WTC11 (cell line): ENCODE data around the gene RNASE4. TPM values are rescaled to one million over a fixed set of nuclear protein-coding genes. Genes with fewer than 3 reads are reported as not detected.

Experiments used
- ATAC-seq: fragments of 200-7000 bp; cut with Tn5 transposase; 2 replicates; pipeline ENCODE4 v1.10.0; 2021; ENCODE audit warnings: mild to moderate bottlenecking, moderate library complexity
- CTCF ChIA-PET: fragments of 300-600 bp; sonication (Branson Sonifier 250); formaldehyde crosslinking; loops from one replicate; lab custom pipeline; 2021; ENCODE audit warnings: antibody characterized with exemption; lab: Charles Lee
- POLR2A ChIA-PET: fragments of 350-600 bp; sonication (Branson Sonifier 250); formaldehyde crosslinking; loops from one replicate; lab custom pipeline; 2021; ENCODE audit warnings: antibody characterized with exemption; lab: Charles Lee
- DNase-seq: peaks from one replicate; pipeline ENCODE4 v3.0.0; 2021; ENCODE audit warnings: low spot score
- H3K27ac Mint-ChIP-seq: 2 replicates; pipeline ENCODE4 v1.8.0; 2021; ENCODE audit warnings: mixed read lengths
- H3K27me3 Mint-ChIP-seq: 2 replicates; pipeline ENCODE4 v1.8.0; 2021; ENCODE audit warnings: low read depth, mild to moderate bottlenecking, moderate library complexity, mixed read lengths
- H3K36me3 Mint-ChIP-seq: 2 replicates; pipeline ENCODE4 v1.8.0; 2021; ENCODE audit warnings: mixed read lengths
- H3K4me1 Mint-ChIP-seq: 2 replicates; pipeline ENCODE4 v1.8.0; 2022; ENCODE audit warnings: mixed read lengths
- H3K4me3 Mint-ChIP-seq: 2 replicates; pipeline ENCODE4 v1.8.0; 2021; ENCODE audit warnings: mild to moderate bottlenecking, moderate library complexity, mixed read lengths
- H3K9me3 Mint-ChIP-seq: 2 replicates; pipeline ENCODE4 v1.8.0; 2021; ENCODE audit warnings: mixed read lengths
- AR ChIP-seq: fragments of 250-450 bp; sonication (Bioruptor Pico); IDR thresholded peaks from 2 replicates; pipeline ENCODE4 v1.9.0; 2021; ENCODE audit warnings: mild to moderate bottlenecking
- ATF1 ChIP-seq: sonication (generic); formaldehyde crosslinking; IDR thresholded peaks from 2 replicates; pipeline ENCODE4 v1.8.1; 2023; ENCODE audit warnings: mild to moderate bottlenecking, moderate library complexity, missing genetic modification reagents
- ATF2 ChIP-seq: sonication (generic); formaldehyde crosslinking; IDR thresholded peaks from 2 replicates; pipeline ENCODE4 v1.8.1; 2022; ENCODE audit warnings: low read depth, missing genetic modification reagents, borderline replicate concordance
- ATF6 ChIP-seq: sonication (generic); formaldehyde crosslinking; IDR thresholded peaks from 2 replicates; pipeline ENCODE4 v1.8.1; 2023; ENCODE audit warnings: mild to moderate bottlenecking, missing genetic modification reagents
- CREM ChIP-seq: sonication (generic); formaldehyde crosslinking; IDR thresholded peaks from 2 replicates; pipeline ENCODE4 v1.8.1; 2022; ENCODE audit warnings: mild to moderate bottlenecking, missing genetic modification reagents, moderate library complexity
- ELF4 ChIP-seq: sonication (generic); formaldehyde crosslinking; IDR thresholded peaks from 2 replicates; pipeline ENCODE4 v1.8.1; 2022; ENCODE audit warnings: low read depth, mild to moderate bottlenecking, moderate library complexity, missing genetic modification reagents
- ESRRA ChIP-seq: sonication (generic); formaldehyde crosslinking; IDR thresholded peaks from 2 replicates; pipeline ENCODE4 v1.8.1; 2022; ENCODE audit warnings: mild to moderate bottlenecking, missing genetic modification reagents, borderline replicate concordance
- ETV6 ChIP-seq: sonication (generic); formaldehyde crosslinking; IDR thresholded peaks from 2 replicates; pipeline ENCODE4 v1.8.1; 2022; ENCODE audit warnings: mild to moderate bottlenecking, missing genetic modification reagents
- FOXK1 ChIP-seq: sonication (generic); formaldehyde crosslinking; IDR thresholded peaks from 2 replicates; pipeline ENCODE4 v1.8.0; 2022; ENCODE audit warnings: mild to moderate bottlenecking, moderate library complexity, missing genetic modification reagents
- FOXP1 ChIP-seq: sonication (generic); formaldehyde crosslinking; IDR thresholded peaks from 2 replicates; pipeline ENCODE4 v1.8.0; 2022; ENCODE audit warnings: missing genetic modification reagents, mild to moderate bottlenecking, moderate library complexity, borderline replicate concordance
- GRHL2 ChIP-seq: fragments of 250-450 bp; sonication (Bioruptor Pico); IDR thresholded peaks from 2 replicates; pipeline ENCODE4 v1.8.0; 2022; ENCODE audit warnings: mild to moderate bottlenecking, moderate library complexity; ENCODE audit not compliant: insufficient replicate concordance, severe bottlenecking
- HMGA2 ChIP-seq: fragments of 250-450 bp; sonication (Bioruptor Pico); IDR thresholded peaks from 2 replicates; pipeline ENCODE4 v1.4.0; 2021; ENCODE audit warnings: mild to moderate bottlenecking, moderate library complexity
- HMGXB4 ChIP-seq: sonication (generic); formaldehyde crosslinking; IDR thresholded peaks from 2 replicates; pipeline ENCODE4 v1.8.1; 2023; ENCODE audit warnings: mild to moderate bottlenecking, moderate library complexity, missing genetic modification reagents
- RELA ChIP-seq: sonication (generic); formaldehyde crosslinking; IDR thresholded peaks from 2 replicates; pipeline ENCODE4 v1.8.1; 2022; ENCODE audit warnings: missing genetic modification reagents, mild to moderate bottlenecking, borderline replicate concordance
- USF1 ChIP-seq: sonication (generic); formaldehyde crosslinking; IDR thresholded peaks from 2 replicates; pipeline ENCODE4 v1.8.0; 2022; ENCODE audit warnings: mild to moderate bottlenecking, missing genetic modification reagents
- ZBTB21 ChIP-seq: sonication (generic); formaldehyde crosslinking; IDR thresholded peaks from 2 replicates; pipeline ENCODE4 v1.8.1; 2023; ENCODE audit warnings: mild to moderate bottlenecking, missing genetic modification reagents, borderline replicate concordance
- ZBTB43 ChIP-seq: sonication (generic); formaldehyde crosslinking; IDR thresholded peaks from 2 replicates; pipeline ENCODE4 v1.8.1; 2023; ENCODE audit warnings: mild to moderate bottlenecking, missing genetic modification reagents
- ZMAT4 ChIP-seq: fragments of 250-450 bp; sonication (Bioruptor Pico); IDR thresholded peaks from 2 replicates; pipeline ENCODE4 v1.9.0; 2021; ENCODE audit warnings: mild to moderate bottlenecking
- ZNF396 ChIP-seq: fragments of 250-450 bp; sonication (Bioruptor Pico); IDR thresholded peaks from 2 replicates; pipeline ENCODE4 v1.8.0; 2021; ENCODE audit warnings: mild to moderate bottlenecking, moderate library complexity, borderline replicate concordance
- ZNF416 ChIP-seq: fragments of 250-450 bp; sonication (Bioruptor Pico); IDR thresholded peaks from 2 replicates; pipeline ENCODE4 v1.9.0; 2021; ENCODE audit warnings: mild to moderate bottlenecking, inconsistent platforms
- ZNF423 ChIP-seq: fragments of 250-450 bp; sonication (Bioruptor Pico); IDR thresholded peaks from 2 replicates; pipeline ENCODE4 v2.1.2; 2022; ENCODE audit warnings: mild to moderate bottlenecking, moderate library complexity
- ZNF425 ChIP-seq: fragments of 250-450 bp; sonication (Bioruptor Pico); conservative IDR thresholded peaks from 2 replicates; pipeline ENCODE4 v1.9.0; 2021; ENCODE audit warnings: mild to moderate bottlenecking
- ZNF671 ChIP-seq: fragments of 250-450 bp; sonication (Bioruptor Pico); IDR thresholded peaks from 2 replicates; pipeline ENCODE4 v1.8.0; 2021; ENCODE audit warnings: mild to moderate bottlenecking
- total RNA-seq: library from RNA; stranded (reverse); gene quantifications from 3 replicates; pipeline ENCODE4 v1.2.3, GENCODE V29; 2021

The RNASE4 gene
- total RNA-seq, 1 experiment from 2014 or later: 2.8 TPM

GRCh38 chr14:20652996-20653975 lies 31.1 kb upstream of the RNASE4 start:
- POLR2A ChIA-PET: interaction anchor here (1.0 to 1.1 kb wide), 2 partner anchors 28 to 220 kb away, joined by 3 to 5 read pairs; no protein-coding TSS in a partner anchor
- TF ChIP-seq ETV6 (CRISPR knock-in tag) (no peak), AR (no peak), ZNF416 (CRISPR knock-in tag) (no peak), ZMAT4 (CRISPR knock-in tag) (no peak), ATF6 (CRISPR knock-in tag) (no peak), GRHL2 (CRISPR knock-in tag) (no peak), ZBTB43 (CRISPR knock-in tag) (0 out of 2 replicates have a peak, but pooled peaks have one; percentile 70), ELF4 (CRISPR knock-in tag) (no peak), FOXP1 (0 out of 2 replicates have a peak, but pooled peaks have one; percentile 26), HMGA2 (no peak), CREM (CRISPR knock-in tag) (0 out of 2 replicates have a peak, but pooled peaks have one; percentile 35), USF1 (CRISPR knock-in tag) (no peak), ZNF423 (CRISPR knock-in tag) (no peak), ATF1 (no peak), ATF2 (no peak), ZNF396 (no peak), HMGXB4 (CRISPR knock-in tag) (peak; percentile 96), RELA (CRISPR knock-in tag) (no peak), FOXK1 (CRISPR knock-in tag) (peak; percentile 71; the same call in 1 of the 2 replicates), ZNF425 (CRISPR knock-in tag) (no peak), ZBTB21 (CRISPR knock-in tag) (no peak), ZNF671 (CRISPR knock-in tag) (no peak), ESRRA (no peak)

More at GRCh38 chr14:20652996-20653975, 31.1 kb upstream of the RNASE4 start:
- Mint-ChIP-seq H3K9me3 (no peaks in the 10 kb centered on the region), H3K27ac (peak overlapping the region; percentile 50; the same call in 1 of the 2 replicates), H3K4me3 (peak overlapping the region; percentile 94), H3K4me1 (peaks cover 33% of the 10 kb centered on the region), H3K27me3 (peaks cover 38% of the 10 kb centered on the region), H3K36me3 (no peaks in the 10 kb centered on the region)
- CTCF ChIA-PET: interaction anchor here (0.6 to 2.4 kb wide), 15 partner anchors 10 to 317 kb away, joined by 3 to 11 read pairs (median 3); partner anchors contain the start of gene RNASE4
- ATAC-seq: peak; percentile 52
- peak; percentile 91 for DNase-seq
